ENCODE measurements around the gene SRRM5. TPM values are rescaled to one million over a fixed set of nuclear protein-coding genes. Genes with fewer than 3 reads are reported as not detected.

SRRM5 gene
- total RNA-seq, 1 experiment from 2014 or later, result not detected

DNA sequence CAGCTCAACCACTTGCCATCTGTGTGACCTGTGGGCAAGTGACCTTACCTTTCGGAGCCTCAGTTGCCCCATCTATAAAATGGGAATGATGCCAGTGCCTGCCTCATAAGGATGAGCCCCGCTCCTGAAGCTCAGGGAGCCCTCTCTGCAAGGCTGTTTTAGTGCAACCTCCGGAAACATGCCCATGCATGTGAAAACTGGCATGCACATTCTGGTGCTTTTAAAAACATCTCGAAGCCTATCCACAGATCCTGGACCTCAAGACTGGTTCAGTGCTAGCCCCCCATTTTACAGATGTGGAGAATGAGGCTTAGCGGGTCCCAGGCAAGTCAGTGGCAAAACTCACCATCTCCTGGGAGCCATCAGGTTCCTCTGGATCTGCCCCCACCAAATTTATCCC is 22.2 kb downstream of the SRRM5 start:
- H3K27me3 ChIP-seq (ENCODE audit: insufficient read depth, low read length), result peaks cover 6% of the 10 kb centered on the region; the same call in 1 of the 2 replicates
- no peaks in the 10 kb centered on the region for H3K79me2 ChIP-seq (ENCODE audit: insufficient read depth, low read length)
- no peaks in the 10 kb centered on the region for H4K20me1 ChIP-seq (ENCODE audit: insufficient read depth)
- ChIA-PET POLR2A (interaction anchor here (0.6 kb wide), 1 partner anchor 34 kb away, joined by 6 read pairs; no protein-coding TSS in a partner anchor), RAD21 (ENCODE audit: low non-redundant PET in 1 of 2, low total read pairs in 2 of 2, uncharacterized antibody in 2 of 2, unreplicated experiment in 2 of 2) (no interaction called here), CTCF (no interaction called here)
- H3K27ac ChIP-seq (ENCODE audit: low read depth, low read length), result no peak overlapping the region
- no peak overlapping the region for H3K4me2 ChIP-seq (ENCODE audit: low read length)
- no peak overlapping the region for H3K9ac ChIP-seq (ENCODE audit: low read length)
- peaks cover 7 to 24% of the 10 kb centered on the region in 2 experiments; a peak in 3 of 4 replicates for H3K4me1 ChIP-seq (ENCODE audit: control insufficient read depth in 1 of 2, insufficient read depth in 2 of 2, low read length in 2 of 2)
- no peak for TF ChIP-seq TCF7L2 (IDR thresholded peaks at IDR 0.05; ENCODE audit: borderline replicate concordance, extremely low read depth, insufficient read depth, insufficient read length)
- TF ChIP-seq SP1 (IDR thresholded peaks at IDR 0.05; ENCODE audit: low read depth), result no peak
- TF ChIP-seq JUND (IDR thresholded peaks at IDR 0.05), result no peak
- TF ChIP-seq FOSL1 (IDR thresholded peaks at IDR 0.05; ENCODE audit: low read depth), result no peak
- TF ChIP-seq EZH2phosphoT487 (IDR thresholded peaks at IDR 0.05; ENCODE audit: borderline replicate concordance), result no peak
- TF ChIP-seq, protein P1, sequence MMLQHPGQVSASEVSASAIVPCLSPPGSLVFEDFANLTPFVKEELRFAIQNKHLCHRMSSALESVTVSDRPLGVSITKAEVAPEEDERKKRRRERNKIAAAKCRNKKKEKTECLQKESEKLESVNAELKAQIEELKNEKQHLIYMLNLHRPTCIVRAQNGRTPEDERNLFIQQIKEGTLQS (IDR thresholded peaks at IDR 0.05), result no peak
- TF ChIP-seq SIN3A (IDR thresholded peaks at IDR 0.05; ENCODE audit: low read depth), result no peak
- TF ChIP-seq, protein P2, sequence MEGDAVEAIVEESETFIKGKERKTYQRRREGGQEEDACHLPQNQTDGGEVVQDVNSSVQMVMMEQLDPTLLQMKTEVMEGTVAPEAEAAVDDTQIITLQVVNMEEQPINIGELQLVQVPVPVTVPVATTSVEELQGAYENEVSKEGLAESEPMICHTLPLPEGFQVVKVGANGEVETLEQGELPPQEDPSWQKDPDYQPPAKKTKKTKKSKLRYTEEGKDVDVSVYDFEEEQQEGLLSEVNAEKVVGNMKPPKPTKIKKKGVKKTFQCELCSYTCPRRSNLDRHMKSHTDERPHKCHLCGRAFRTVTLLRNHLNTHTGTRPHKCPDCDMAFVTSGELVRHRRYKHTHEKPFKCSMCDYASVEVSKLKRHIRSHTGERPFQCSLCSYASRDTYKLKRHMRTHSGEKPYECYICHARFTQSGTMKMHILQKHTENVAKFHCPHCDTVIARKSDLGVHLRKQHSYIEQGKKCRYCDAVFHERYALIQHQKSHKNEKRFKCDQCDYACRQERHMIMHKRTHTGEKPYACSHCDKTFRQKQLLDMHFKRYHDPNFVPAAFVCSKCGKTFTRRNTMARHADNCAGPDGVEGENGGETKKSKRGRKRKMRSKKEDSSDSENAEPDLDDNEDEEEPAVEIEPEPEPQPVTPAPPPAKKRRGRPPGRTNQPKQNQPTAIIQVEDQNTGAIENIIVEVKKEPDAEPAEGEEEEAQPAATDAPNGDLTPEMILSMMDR (IDR thresholded peaks at IDR 0.05 in 2 of 3, conservative IDR thresholded peaks at IDR 0.05 in 1 of 3; ENCODE audit: borderline replicate concordance in 1 of 3, insufficient read depth in 1 of 3, low read depth in 2 of 3, low read length in 2 of 3), result no peak
- TF ChIP-seq ZFX (IDR thresholded peaks at IDR 0.05), result no peak
- TF ChIP-seq, protein P3, sequence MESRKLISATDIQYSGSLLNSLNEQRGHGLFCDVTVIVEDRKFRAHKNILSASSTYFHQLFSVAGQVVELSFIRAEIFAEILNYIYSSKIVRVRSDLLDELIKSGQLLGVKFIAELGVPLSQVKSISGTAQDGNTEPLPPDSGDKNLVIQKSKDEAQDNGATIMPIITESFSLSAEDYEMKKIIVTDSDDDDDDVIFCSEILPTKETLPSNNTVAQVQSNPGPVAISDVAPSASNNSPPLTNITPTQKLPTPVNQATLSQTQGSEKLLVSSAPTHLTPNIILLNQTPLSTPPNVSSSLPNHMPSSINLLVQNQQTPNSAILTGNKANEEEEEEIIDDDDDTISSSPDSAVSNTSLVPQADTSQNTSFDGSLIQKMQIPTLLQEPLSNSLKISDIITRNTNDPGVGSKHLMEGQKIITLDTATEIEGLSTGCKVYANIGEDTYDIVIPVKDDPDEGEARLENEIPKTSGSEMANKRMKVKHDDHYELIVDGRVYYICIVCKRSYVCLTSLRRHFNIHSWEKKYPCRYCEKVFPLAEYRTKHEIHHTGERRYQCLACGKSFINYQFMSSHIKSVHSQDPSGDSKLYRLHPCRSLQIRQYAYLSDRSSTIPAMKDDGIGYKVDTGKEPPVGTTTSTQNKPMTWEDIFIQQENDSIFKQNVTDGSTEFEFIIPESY (IDR thresholded peaks at IDR 0.05; ENCODE audit: extremely low read depth, insufficient replicate concordance, low read length), result no peak
- no peak for TF ChIP-seq CEBPB (IDR thresholded peaks at IDR 0.05; ENCODE audit: low read depth)
- no peak for TF ChIP-seq YY1 (IDR thresholded peaks at IDR 0.05; ENCODE audit: extremely low read depth, insufficient replicate concordance, low read depth, low read length)
- no peak for TF ChIP-seq EZH2 (IDR thresholded peaks at IDR 0.05)
- TF ChIP-seq CBX3 (IDR thresholded peaks at IDR 0.05; ENCODE audit: low read depth), result no peak
- TF ChIP-seq RAD21 (IDR thresholded peaks at IDR 0.05; ENCODE audit: low read depth), result no peak
- no peak for TF ChIP-seq POLR2A (IDR thresholded peaks at IDR 0.05; ENCODE audit: borderline replicate concordance, extremely low read depth, insufficient read depth, insufficient read length)
- TF ChIP-seq POLR2AphosphoS5 (IDR thresholded peaks at IDR 0.05; ENCODE audit: low read depth, low read length), result no peak
- TF ChIP-seq EGR1 (IDR thresholded peaks at IDR 0.05; ENCODE audit: low read depth), result no peak
- TF ChIP-seq ZNF274 (IDR thresholded peaks at IDR 0.05; ENCODE audit: low read depth, low read length), result no peak
- no peak for ATAC-seq
- H3K9me3 ChIP-seq (ENCODE audit: control insufficient read depth in 1 of 2, insufficient read depth in 1 of 2, low read depth in 1 of 2, low read length in 2 of 2), result no peaks in the 10 kb centered on the region
- H3K4me3 ChIP-seq (replicated peaks in 1 of 2; ENCODE audit: low read depth in 1 of 2, low read length in 2 of 2), result no peak overlapping the region
- no peak overlapping the region for H2AFZ ChIP-seq (ENCODE audit: low read depth, low read length, poor library complexity, severe bottlenecking)
- H3K36me3 ChIP-seq (ENCODE audit: control insufficient read depth in 1 of 2, insufficient read depth in 2 of 2, low read length in 2 of 2), result no peaks in the 10 kb centered on the region
- no TSS peak for BruUV-seq (replicated peaks)
- intact Hi-C loops (cut with micrococcal nuclease), result no loop called here
- H3K9me2 ChIP-seq (ENCODE audit: insufficient read depth), result no peaks in the 10 kb centered on the region
- DNase-seq (ENCODE audit: low read depth, low spot score), result no peak

All from HCT116 (cell line).